ENCODE measurements around the gene DNALI1.

- TF ChIP-seq POLR2AphosphoS5 (IDR thresholded peaks at IDR 0.05; ENCODE audit: insufficient read depth, low read depth, low read length) (no peak), POLR2A (IDR thresholded peaks at IDR 0.05; ENCODE audit: low read depth, low read length) (no peak), CTCF (IDR thresholded peaks at IDR 0.05; ENCODE audit: extremely low read depth in 1 of 2, insufficient read depth in 1 of 2, low read depth in 1 of 2, low read length in 2 of 2) (no peak)
These were observed 49.9 kb downstream of the DNALI1 start for GRCh38 chr1:37606481-37607263.
